CD14-positive monocyte (primary cell): ENCODE data around the gene LPIN1. TPM values are rescaled to one million over a fixed set of nuclear protein-coding genes. Genes with fewer than 3 reads are reported as not detected.

Source experiments
- DNase-seq, 3 donors: peaks; one replicate each; pipeline ENCODE4 v3.0.0-alpha.2; 2011 to 2022
- H2AFZ ChIP-seq: 2 replicates; pipeline ENCODE4 v1.6.0; 2012; ENCODE audit warnings: mild to moderate bottlenecking, low read depth, low read length, inconsistent platforms; ENCODE audit not compliant: insufficient read depth, poor library complexity, severe bottlenecking
- H3K27ac ChIP-seq, 2 donors: 1 replicate in 1 of 2; 2 replicates in 1 of 2; pipeline ENCODE4 v1.5.1; 2012 to 2013; ENCODE audit warnings: low read length in 2 of 2, control low read depth in 1 of 2, inconsistent platforms in 1 of 2, low read depth in 1 of 2, mild to moderate bottlenecking in 1 of 2
- H3K27me3 ChIP-seq, 2 donors: one replicate each; pipeline versions ENCODE4 v1.6.0 to v1.6.1; 2011 to 2013; ENCODE audit warnings: low read length in 2 of 2; ENCODE audit not compliant: control insufficient read depth in 2 of 2, insufficient read depth in 2 of 2
- H3K36me3 ChIP-seq, 2 donors: replicated peaks in 1 of 2; 1 replicate in 1 of 2; 2 replicates in 1 of 2; pipeline versions ENCODE4 v1.5.1 to v1.6.1; 2012 to 2013; ENCODE audit warnings: low read length in 2 of 2, control low read depth in 1 of 2, inconsistent platforms in 1 of 2, mild to moderate bottlenecking in 1 of 2; ENCODE audit not compliant: insufficient read depth in 2 of 2, control insufficient read depth in 1 of 2
- H3K4me1 ChIP-seq, 2 donors: 1 replicate in 1 of 2; 2 replicates in 1 of 2; pipeline versions ENCODE4 v1.5.1 to v1.6.1; 2012 to 2013; ENCODE audit warnings: low read length in 2 of 2, control low read depth in 1 of 2, inconsistent platforms in 1 of 2, mild to moderate bottlenecking in 1 of 2, moderate library complexity in 1 of 2; ENCODE audit not compliant: insufficient read depth in 2 of 2, control insufficient read depth in 1 of 2
- H3K4me2 ChIP-seq: replicated peaks from 2 replicates; pipeline ENCODE3; 2012; ENCODE audit warnings: low read length, moderate library complexity, mild to moderate bottlenecking; ENCODE audit not compliant: poor library complexity, severe bottlenecking; ENCODE audit errors: extremely low read depth
- H3K4me3 ChIP-seq, 3 experiments: fragments of 200-600 bp in 1 of 3; sonication (generic) in 1 of 3; replicated peaks in 1 of 3; 1 replicate in 2 of 3; 2 replicates in 1 of 3; pipeline ENCODE4 v1.5.1; 2011 to 2013; ENCODE audit warnings: low read length in 3 of 3, mild to moderate bottlenecking in 3 of 3, control low read depth in 2 of 3, low read depth in 2 of 3, inconsistent platforms in 1 of 3, moderate library complexity in 1 of 3
- H3K79me2 ChIP-seq: 2 replicates; pipeline ENCODE4 v1.6.0; 2012; ENCODE audit warnings: mild to moderate bottlenecking, control low read depth, inconsistent platforms, low read length, moderate library complexity; ENCODE audit not compliant: insufficient read depth
- H3K9ac ChIP-seq: 2 replicates; pipeline ENCODE4 v1.6.0; 2017; ENCODE audit warnings: low read length, mild to moderate bottlenecking; ENCODE audit not compliant: insufficient read depth, poor library complexity, severe bottlenecking
- H3K9me3 ChIP-seq, 2 donors: replicated peaks in 1 of 2; 1 replicate in 1 of 2; 2 replicates in 1 of 2; pipeline versions ENCODE4 v1.5.1 to v1.6.1; 2012 to 2013; ENCODE audit warnings: low read length in 2 of 2, control low read depth in 1 of 2; ENCODE audit not compliant: control insufficient read depth in 1 of 2, insufficient read depth in 1 of 2
- H4K20me1 ChIP-seq: 2 replicates; pipeline ENCODE4 v1.6.0; 2012; ENCODE audit warnings: mild to moderate bottlenecking, low read length, control low read depth, moderate library complexity; ENCODE audit not compliant: insufficient read depth
- H3K27ac Mint-ChIP-seq, 7 donors: one replicate each; pipeline ENCODE4 v1.8.0; 2020; ENCODE audit warnings: mild to moderate bottlenecking in 7 of 7, mixed read lengths in 7 of 7, moderate library complexity in 6 of 7, inconsistent platforms in 2 of 7
- H3K27me3 Mint-ChIP-seq, 3 donors: one replicate each; pipeline ENCODE4 v1.8.0; 2021 to 2022; ENCODE audit warnings: low read depth in 3 of 3, mild to moderate bottlenecking in 3 of 3, mixed read lengths in 3 of 3, moderate library complexity in 3 of 3, inconsistent platforms in 1 of 3
- H3K36me3 Mint-ChIP-seq, 2 donors: one replicate each; pipeline ENCODE4 v1.8.0; 2020; ENCODE audit warnings: mixed read lengths in 2 of 2, inconsistent platforms in 1 of 2, mild to moderate bottlenecking in 1 of 2
- H3K4me1 Mint-ChIP-seq: one replicate; pipeline ENCODE4 v1.8.0; 2020; ENCODE audit warnings: mild to moderate bottlenecking, mixed read lengths
- H3K4me3 Mint-ChIP-seq, 2 donors: one replicate each; pipeline ENCODE4 v1.8.0; 2020; ENCODE audit warnings: mild to moderate bottlenecking in 2 of 2, mixed read lengths in 2 of 2, moderate library complexity in 1 of 2
- H3K9me3 Mint-ChIP-seq, 7 donors: one replicate each; pipeline ENCODE4 v1.8.0; 2020 to 2022; ENCODE audit warnings: mixed read lengths in 7 of 7, mild to moderate bottlenecking in 6 of 7, moderate library complexity in 6 of 7, inconsistent platforms in 2 of 7
- CTCF ChIP-seq: fragments of 200-600 bp; IDR thresholded peaks from one replicate; pipeline ENCODE4 v1.8.0; 2022; ENCODE audit warnings: antibody characterized with exemption, mild to moderate bottlenecking
- WGBS: methylation state at CpG from one replicate; pipeline ENCODE4 v1.1.5; 2013; ENCODE audit warnings: missing lambda C conversion rate; ENCODE audit not compliant: insufficient coverage; 5-methylcytosine and 5-hydroxymethylcytosine counted together
- intact Hi-C, 2 donors: fragments of 100-400 bp; cut with micrococcal nuclease; formaldehyde crosslinking; loops; one replicate each; pipeline versions ENCODE4 v1.15.0 to v1.15.1; 2023
- polyA plus RNA-seq, 3 donors: library from polyadenylated mRNA; depleted of rRNA in 1 of 3; unstranded in 2 of 3; stranded (reverse) in 1 of 3; fragments of 300-500 nt in 2 of 3; fragments of >200 nt in 1 of 3; fragmentation: Illumina TruSeq in 2 of 3; gene quantifications; 1 replicate in 2 of 3; 2 replicates in 1 of 3; pipeline ENCODE4 v1.2.3, GENCODE V29; 2012 to 2021
- small RNA-seq: library from RNA; depleted of rRNA; stranded (forward); fragments of <200 nt; gene quantifications from one replicate; pipeline ENCODE3, GENCODE V24; 2012; ENCODE audit warnings: low read depth; ENCODE audit not compliant: insufficient read length

LPIN1 gene
- polyA plus RNA-seq, 3 donors, result 1.8 to 17.6 (median 2.7) TPM

- Histone ChIP-seq H3K9me3 (no peaks in the 10 kb centered on the region), H3K36me3 (no peaks in the 10 kb centered on the region), H3K4me1 (peaks cover 27 to 28% of the 10 kb centered on the region in 2 donors), H3K79me2 (no peaks in the 10 kb centered on the region), H3K4me2 (no peak overlapping the region), H2AFZ (no peak overlapping the region), H3K9ac (no peak overlapping the region), H3K4me3 (no peak overlapping the region), H3K27me3 (no peaks in the 10 kb centered on the region), H4K20me1 (no peaks in the 10 kb centered on the region), H3K27ac (no peak overlapping the region)
- TF ChIP-seq CTCF, result no peak
- no peak overlapping the region for H3K4me3 Mint-ChIP-seq
- DNase-seq, result no peak
- 100% methylated on average over 5 of the region's 6 CpGs for WGBS
- H3K9me3 Mint-ChIP-seq, result peaks cover 0 to 3% (median 0%) of the 10 kb centered on the region in 7 donors
- intact Hi-C loops, result no loop called here
- H3K27me3 Mint-ChIP-seq, result peaks cover 0 to 5% (median 1%) of the 10 kb centered on the region in 3 donors
- H3K27ac Mint-ChIP-seq, result no peak overlapping the region
- H3K36me3 Mint-ChIP-seq, result no peaks in the 10 kb centered on the region
- H3K4me1 Mint-ChIP-seq, result peaks cover 40% of the 10 kb centered on the region
Observed at GRCh38 chr2:11876436-11876835, 130.0 kb downstream of the LPIN1 start.

GRCh38 chr2:11876889-11877288, 130.5 kb downstream of the LPIN1 start:
- DNase-seq, result no peak
- peaks cover 27% of the 10 kb centered on the region in 2 donors for H3K4me1 ChIP-seq
- H4K20me1 ChIP-seq, result no peaks in the 10 kb centered on the region
- no peak overlapping the region for H2AFZ ChIP-seq
- H3K4me1 Mint-ChIP-seq, result peaks cover 39% of the 10 kb centered on the region
- no peak overlapping the region for H3K27ac Mint-ChIP-seq
- intact Hi-C loops, result no loop called here
- no peak overlapping the region for H3K4me3 Mint-ChIP-seq
- peaks cover 0 to 3% (median 0%) of the 10 kb centered on the region in 7 donors for H3K9me3 Mint-ChIP-seq
- H3K9ac ChIP-seq, result no peak overlapping the region
- no peaks in the 10 kb centered on the region for H3K36me3 Mint-ChIP-seq
- H3K4me2 ChIP-seq, result no peak overlapping the region
- H3K36me3 ChIP-seq, result no peaks in the 10 kb centered on the region
- H3K4me3 ChIP-seq, result no peak overlapping the region
- TF ChIP-seq CTCF, result no peak
- no CpG with 5 or more reads among the region's 5 CpGs for whole genome bisulfite sequencing
- no peaks in the 10 kb centered on the region for H3K27me3 ChIP-seq
- H3K27ac ChIP-seq, result no peak overlapping the region
- H3K79me2 ChIP-seq, result no peaks in the 10 kb centered on the region
- H3K27me3 Mint-ChIP-seq, result peaks cover 0 to 4% (median 1%) of the 10 kb centered on the region in 3 donors
- H3K9me3 ChIP-seq, result no peaks in the 10 kb centered on the region

Small RNA genes within 50 kb of the gene (small RNA-seq; reads per million reads assigned to genes)
- gene MIR4262, result not detected
- not detected for gene MIR548S

Other genes starting within 250 kb of the LPIN1 start
- not detected for gene GREB1, start 212.6 kb upstream of the LPIN1 start, polyA plus RNA-seq
- not detected for gene NTSR2, start 76.4 kb upstream of the LPIN1 start, polyA plus RNA-seq